AG04449 (cell line): ENCODE data around the gene TMEM233.

Source experiments
- CTCF ChIA-PET: fragments of 350-600 bp; formaldehyde crosslinking; extraction: SDS; loops from one replicate; lab custom pipeline; 2021; ENCODE audit warnings: antibody characterized with exemption; lab: Yijun Ruan, JAX
- POLR2A ChIA-PET: fragments of 400-600, 350-600 bp; formaldehyde crosslinking; extraction: SDS; loops from one replicate; lab custom pipeline; 2020; ENCODE audit warnings: antibody characterized with exemption, inconsistent platforms; lab: Yijun Ruan, JAX
- DNase-seq: peaks from one replicate; pipeline ENCODE4 v3.0.0-alpha.2; 2010; ENCODE audit warnings: low read depth, low spot score
- H3K4me3 ChIP-seq: 2 replicates; pipeline ENCODE4 v1.5.1; 2011; ENCODE audit warnings: low read depth, mild to moderate bottlenecking, control low read depth, low read length
- TF ChIP-seq, protein P1 (sequence below): IDR thresholded peaks from one replicate; pipeline ENCODE4 v1.5.1; 2011; ENCODE audit warnings: mild to moderate bottlenecking, moderate library complexity, low read length, control low read depth, inconsistent platforms; ENCODE audit not compliant: insufficient read depth; ENCODE audit errors: missing control alignments

The TMEM233 gene

DNA sequence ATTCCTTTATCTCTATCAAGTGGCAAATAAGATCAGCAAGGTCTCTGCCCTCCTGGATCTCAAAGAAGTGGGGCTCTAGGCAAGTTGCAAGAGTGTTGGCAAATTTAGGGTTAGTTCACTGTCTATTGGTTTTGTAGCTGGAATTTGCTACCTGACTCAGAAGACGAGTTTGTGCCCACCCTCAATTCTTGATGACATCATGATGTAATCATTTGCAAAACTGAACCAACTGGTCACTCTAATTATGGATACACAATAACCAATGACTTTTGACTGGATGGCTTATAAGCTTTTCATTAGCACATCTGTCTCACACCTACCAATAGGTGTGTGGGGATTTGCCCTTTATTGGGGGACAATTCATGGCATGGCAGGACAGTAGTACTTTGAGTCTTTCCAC, 4.6 kb downstream of the TMEM233 start:
- CTCF ChIA-PET: no interaction called here
- TF ChIP-seq, protein P1, sequence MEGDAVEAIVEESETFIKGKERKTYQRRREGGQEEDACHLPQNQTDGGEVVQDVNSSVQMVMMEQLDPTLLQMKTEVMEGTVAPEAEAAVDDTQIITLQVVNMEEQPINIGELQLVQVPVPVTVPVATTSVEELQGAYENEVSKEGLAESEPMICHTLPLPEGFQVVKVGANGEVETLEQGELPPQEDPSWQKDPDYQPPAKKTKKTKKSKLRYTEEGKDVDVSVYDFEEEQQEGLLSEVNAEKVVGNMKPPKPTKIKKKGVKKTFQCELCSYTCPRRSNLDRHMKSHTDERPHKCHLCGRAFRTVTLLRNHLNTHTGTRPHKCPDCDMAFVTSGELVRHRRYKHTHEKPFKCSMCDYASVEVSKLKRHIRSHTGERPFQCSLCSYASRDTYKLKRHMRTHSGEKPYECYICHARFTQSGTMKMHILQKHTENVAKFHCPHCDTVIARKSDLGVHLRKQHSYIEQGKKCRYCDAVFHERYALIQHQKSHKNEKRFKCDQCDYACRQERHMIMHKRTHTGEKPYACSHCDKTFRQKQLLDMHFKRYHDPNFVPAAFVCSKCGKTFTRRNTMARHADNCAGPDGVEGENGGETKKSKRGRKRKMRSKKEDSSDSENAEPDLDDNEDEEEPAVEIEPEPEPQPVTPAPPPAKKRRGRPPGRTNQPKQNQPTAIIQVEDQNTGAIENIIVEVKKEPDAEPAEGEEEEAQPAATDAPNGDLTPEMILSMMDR: no peak
- POLR2A ChIA-PET: no interaction called here

DNA sequence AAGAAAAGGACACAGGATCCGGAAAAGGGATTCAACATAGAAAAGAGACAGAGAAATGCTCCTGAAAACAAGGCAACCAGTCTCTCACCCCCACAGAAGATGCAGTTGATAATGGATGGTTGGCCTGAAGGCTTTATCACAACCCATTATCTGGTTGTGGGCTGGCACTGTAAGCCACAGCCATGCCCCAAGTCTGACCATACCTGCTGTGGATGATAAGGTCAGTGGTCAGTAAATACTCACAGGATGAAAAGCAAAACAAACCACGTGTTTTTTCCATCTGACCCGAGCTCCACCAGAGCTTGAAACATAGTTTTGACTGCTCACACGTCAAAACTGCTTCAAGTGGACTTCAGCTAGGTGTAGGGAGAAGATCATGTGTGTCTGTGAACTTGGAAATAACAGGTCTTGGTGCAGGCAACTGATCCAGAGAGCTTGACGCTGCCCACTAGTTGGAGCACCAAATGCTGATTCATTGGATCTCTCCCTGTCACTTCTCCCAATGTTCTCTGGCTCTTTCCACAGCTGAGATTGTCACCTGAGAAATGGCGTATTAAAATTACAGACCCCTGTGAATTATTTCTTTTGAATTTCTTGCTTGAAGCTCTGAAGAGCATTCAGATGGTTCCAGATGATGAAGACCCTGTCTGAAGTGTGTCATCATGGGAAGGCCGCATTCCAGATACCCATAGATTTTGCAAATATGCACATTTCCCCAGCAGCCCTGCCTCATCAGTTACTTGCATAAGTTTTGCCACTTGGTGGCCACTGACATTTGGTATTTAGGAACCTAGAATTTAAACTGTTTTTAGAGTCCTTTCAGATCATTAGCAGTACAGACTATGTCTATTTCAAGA, 8.5 kb downstream of the TMEM233 start:
- no peak for DNase-seq
- TF ChIP-seq, protein P1: no peak
- ChIA-PET POLR2A (no interaction called here), CTCF (no interaction called here)
- no peak overlapping the region for H3K4me3 ChIP-seq

More for the DNA sequence above, 4.6 kb downstream of the TMEM233 start:
- no peak overlapping the region for H3K4me3 ChIP-seq
- no peak for DNase-seq

DNA sequence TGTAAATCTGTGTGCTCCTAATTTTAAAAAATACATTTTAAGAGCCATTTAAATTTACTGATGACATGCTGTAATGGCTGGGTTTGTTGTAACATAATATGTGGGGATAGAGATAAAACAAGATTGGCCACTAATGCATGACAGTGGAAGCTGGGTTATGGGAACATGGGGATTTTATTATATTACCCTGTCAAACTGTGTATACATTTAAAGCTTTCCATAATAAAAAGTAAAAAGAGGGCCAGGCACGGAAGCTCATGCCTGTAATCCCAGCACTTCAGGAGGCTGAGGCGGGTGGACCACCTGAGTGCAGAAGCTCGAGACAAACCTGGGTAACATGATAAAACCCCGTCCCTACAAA, 9.1 kb downstream of the TMEM233 start:
- TF ChIP-seq, protein P1: no peak
- no peak overlapping the region for H3K4me3 ChIP-seq
- CTCF ChIA-PET: no interaction called here
- DNase-seq: no peak
- POLR2A ChIA-PET: no interaction called here

DNA sequence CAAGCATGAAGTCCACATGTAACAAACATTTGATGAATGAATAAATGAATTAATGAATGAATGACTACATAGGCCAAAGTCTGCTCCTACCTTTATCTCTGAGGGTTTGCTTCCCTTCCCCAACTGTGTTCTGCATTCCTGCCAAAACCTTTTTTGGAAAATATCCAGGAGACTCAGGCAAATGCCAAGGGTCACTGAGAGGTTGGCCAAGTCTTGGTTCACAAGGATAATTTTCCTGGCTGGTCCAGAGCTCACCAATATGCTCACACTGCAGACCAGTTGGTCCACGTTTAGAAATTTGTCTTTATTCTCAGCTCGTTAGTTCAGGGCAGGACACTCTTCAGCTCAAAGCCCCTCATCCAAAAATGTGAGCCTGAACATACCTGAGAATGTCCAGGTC, 10.2 kb downstream of the TMEM233 start:
- H3K4me3 ChIP-seq: no peak overlapping the region
- ChIA-PET CTCF (no interaction called here), POLR2A (no interaction called here)
- TF ChIP-seq, protein P1: no peak
- no peak for DNase-seq

DNA sequence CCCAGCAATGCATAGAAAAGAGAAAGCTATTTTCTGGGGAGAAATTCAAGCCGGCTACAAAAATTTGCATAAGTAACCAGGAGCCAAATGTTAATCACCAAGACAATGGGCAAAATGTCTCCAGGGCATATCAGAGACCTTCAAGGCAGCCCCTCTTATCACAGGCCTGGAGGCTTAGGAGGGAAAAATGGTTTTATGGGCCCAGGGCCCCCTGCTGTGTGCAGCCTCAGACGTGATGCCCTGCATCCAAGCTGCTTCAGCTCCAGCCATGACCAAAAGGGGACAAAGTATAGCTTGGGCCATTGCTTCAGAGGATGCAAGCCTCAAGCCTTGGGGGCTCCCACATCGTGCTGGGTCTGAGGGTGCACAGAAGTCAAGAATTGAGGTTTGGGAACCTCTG, 15.8 kb downstream of the TMEM233 start:
- ChIA-PET CTCF (no interaction called here), POLR2A (no interaction called here)
- no peak overlapping the region for H3K4me3 ChIP-seq
- TF ChIP-seq, protein P1: no peak
- DNase-seq: no peak

DNA sequence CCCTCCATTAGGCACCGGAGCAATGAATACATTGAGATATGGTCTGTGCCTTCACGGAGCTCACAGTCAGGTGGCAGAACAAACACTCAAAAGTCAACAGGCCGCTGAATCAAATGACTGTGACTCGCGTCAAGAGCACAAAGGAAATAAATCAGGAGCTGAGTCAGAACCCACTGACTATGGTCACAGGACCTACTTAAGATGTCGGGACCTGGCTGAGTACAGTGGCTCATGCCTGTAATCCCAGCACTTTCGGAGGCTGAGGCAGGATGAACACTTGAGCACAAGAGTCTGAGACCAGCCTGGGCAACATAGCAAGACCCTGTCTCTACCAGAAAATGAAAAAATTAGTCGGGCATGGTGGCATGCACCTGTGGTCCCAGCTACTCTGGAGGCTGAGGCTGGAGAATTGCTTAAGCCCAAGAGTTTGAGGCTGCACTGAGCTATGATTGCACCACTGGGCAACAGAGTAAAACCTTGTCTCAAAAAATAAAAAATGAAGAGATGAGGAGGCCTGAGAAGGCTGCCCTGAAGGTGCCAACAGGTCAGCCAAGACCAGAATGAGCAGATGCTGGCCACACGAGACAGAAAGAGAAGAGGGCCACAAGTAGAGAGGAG, 19.9 kb downstream of the TMEM233 start:
- no peak for DNase-seq
- TF ChIP-seq, protein P1: no peak
- CTCF ChIA-PET: no interaction called here
- POLR2A ChIA-PET: no interaction called here
- H3K4me3 ChIP-seq: no peak overlapping the region
